Neural cell (in vitro differentiated cells): Measurements from ENCODE around the gene MRRF. TPM values are rescaled to one million over a fixed set of nuclear protein-coding genes. Genes with fewer than 3 reads are reported as not detected.

Experiments used
- H2AFZ ChIP-seq: fragments of 200-600, 300-800 bp; sonication (generic), shearing (Covaris generic); 2 replicates; pipeline ENCODE4 v1.6.0; 2014; ENCODE audit warnings: low read depth, mild to moderate bottlenecking, antibody characterized with exemption, low read length, moderate library complexity
- H3F3A ChIP-seq: fragments of 200-600 bp; shearing (Covaris generic); 2 replicates; pipeline ENCODE4 v1.6.1; 2016; ENCODE audit warnings: mild to moderate bottlenecking, moderate library complexity, mixed read lengths, antibody characterized with exemption, low read length; ENCODE audit not compliant: insufficient read depth, poor library complexity, severe bottlenecking
- H3K27ac ChIP-seq: fragments of 200-600, 300-800 bp; sonication (generic), shearing (Covaris generic); 2 replicates; pipeline ENCODE4 v1.5.1; 2014; ENCODE audit warnings: mild to moderate bottlenecking, low read length, moderate library complexity
- H3K27me3 ChIP-seq: fragments of 300-800, 200-600 bp; sonication (generic), shearing (Covaris generic); 2 replicates; pipeline ENCODE4 v1.6.0; 2014; ENCODE audit warnings: mild to moderate bottlenecking, low read depth, low read length, moderate library complexity; ENCODE audit not compliant: insufficient read depth
- H3K36me3 ChIP-seq: fragments of 300-800, 200-600 bp; sonication (generic), shearing (Covaris generic); 2 replicates; pipeline ENCODE4 v1.5.1; 2014; ENCODE audit warnings: mild to moderate bottlenecking, antibody characterized with exemption, low read length, moderate library complexity; ENCODE audit not compliant: insufficient read depth
- H3K4me2 ChIP-seq: fragments of 300-800, 200-600 bp; sonication (generic), shearing (Covaris generic); 2 replicates; pipeline ENCODE4 v1.6.0; 2014; ENCODE audit warnings: mild to moderate bottlenecking, low read length
- H3K4me3 ChIP-seq: fragments of 300-800, 200-600 bp; sonication (generic), shearing (Covaris generic); 2 replicates; pipeline ENCODE4 v1.5.1; 2014; ENCODE audit warnings: mild to moderate bottlenecking, low read length, moderate library complexity
- H3K79me2 ChIP-seq: fragments of 200-600 bp; shearing (Covaris generic); replicated peaks from 2 replicates; pipeline ENCODE4 v1.6.0; 2014; ENCODE audit warnings: mild to moderate bottlenecking, low read length, moderate library complexity; ENCODE audit not compliant: insufficient read depth
- H3K9ac ChIP-seq: fragments of 300-800, 200-600 bp; sonication (generic), shearing (Covaris generic); 2 replicates; pipeline ENCODE4 v1.6.1; 2016; ENCODE audit warnings: mild to moderate bottlenecking, low read length, mixed read lengths
- H3K9me2 ChIP-seq: fragments of 200-600 bp; shearing (Covaris generic); 2 replicates; pipeline ENCODE4 v1.6.1; 2016; ENCODE audit warnings: mild to moderate bottlenecking, low read length, mixed read lengths; ENCODE audit not compliant: insufficient read depth
- H3K9me3 ChIP-seq: fragments of 200-600, 300-800 bp; sonication (generic), shearing (Covaris generic); 2 replicates; pipeline ENCODE4 v1.6.1; 2016; ENCODE audit warnings: mild to moderate bottlenecking, mixed run types, low read length, moderate library complexity, mixed read lengths
- H4K20me1 ChIP-seq: fragments of 200-600 bp; shearing (Covaris generic); 2 replicates; pipeline ENCODE4 v1.6.1; 2016; ENCODE audit warnings: mild to moderate bottlenecking, mixed run types; ENCODE audit not compliant: insufficient read depth
- CTCF ChIP-seq: fragments of 450-650 bp; IDR thresholded peaks from 2 replicates; pipeline ENCODE4 v1.5.1; 2014; ENCODE audit warnings: antibody characterized with exemption, mild to moderate bottlenecking, moderate library complexity; ENCODE audit not compliant: poor library complexity, severe bottlenecking
- EP300 ChIP-seq: fragments of 450-650 bp; conservative IDR thresholded peaks from 2 replicates; pipeline ENCODE4 v1.6.1; 2014; ENCODE audit warnings: antibody characterized with exemption, mild to moderate bottlenecking, moderate library complexity; ENCODE audit not compliant: poor library complexity, severe bottlenecking
- EZH2 ChIP-seq: fragments of 200-600, 300-800 bp; shearing (Covaris generic), sonication (generic); IDR thresholded peaks from 2 replicates; pipeline ENCODE4 v1.6.1; 2014; ENCODE audit warnings: antibody characterized with exemption, low read length, borderline replicate concordance, mild to moderate bottlenecking; ENCODE audit not compliant: insufficient read depth, poor library complexity, severe bottlenecking
- MXI1 ChIP-seq: fragments of 450-650 bp; conservative IDR thresholded peaks from 2 replicates; pipeline ENCODE4 v1.6.1; 2014; ENCODE audit warnings: antibody characterized with exemption, mild to moderate bottlenecking; ENCODE audit not compliant: poor library complexity, severe bottlenecking
- POLR2AphosphoS5 ChIP-seq: IDR thresholded peaks from 2 replicates; pipeline ENCODE4 v1.6.1; 2012
- RAD21 ChIP-seq: fragments of 450-650 bp; conservative IDR thresholded peaks from 2 replicates; pipeline ENCODE4 v1.6.1; 2014; ENCODE audit warnings: antibody characterized with exemption, mild to moderate bottlenecking, moderate library complexity
- SMC3 ChIP-seq: fragments of 450-650 bp; conservative IDR thresholded peaks from 2 replicates; pipeline ENCODE4 v1.6.1; 2014; ENCODE audit warnings: antibody characterized with exemption, mild to moderate bottlenecking, moderate library complexity; ENCODE audit not compliant: poor library complexity
- TAF1 ChIP-seq: IDR thresholded peaks from 2 replicates; pipeline ENCODE4 v1.6.1; 2012; ENCODE audit warnings: low read depth
- polyA plus RNA-seq: library from polyadenylated mRNA; depleted of rRNA; stranded (reverse); fragments of >200 nt; gene quantifications from 2 replicates; pipeline ENCODE4 v1.2.3, GENCODE V29; 2014
- TF ChIP-seq, protein P1 (sequence below): IDR thresholded peaks from 2 replicates; pipeline ENCODE4 v1.6.1; 2012; ENCODE audit warnings: borderline replicate concordance

MRRF gene
- polyA plus RNA-seq, 1 donor from 2014 or later = 40.7 TPM

DNA sequence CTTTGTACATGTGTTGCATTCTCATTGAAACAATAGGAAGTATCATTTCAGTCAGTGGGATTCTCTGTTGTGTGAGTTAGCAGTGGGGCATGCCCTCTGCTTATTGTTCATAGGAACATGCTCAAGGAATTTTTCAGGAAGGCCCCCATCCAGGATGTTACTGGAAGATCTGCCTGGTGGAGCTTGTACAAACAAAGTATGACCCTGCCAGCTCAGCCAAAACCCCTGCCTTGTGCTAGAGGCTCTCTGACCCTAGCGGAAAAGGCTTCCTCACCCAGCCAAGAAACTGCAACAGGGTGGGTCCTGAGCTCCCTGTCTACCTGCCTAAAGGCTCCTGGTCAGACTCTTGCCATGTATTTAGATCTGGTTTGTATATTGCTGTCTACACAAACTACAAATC, 43.2 kb downstream of the MRRF start:
- no peaks in the 10 kb centered on the region for H3F3A ChIP-seq

GRCh38 chr9:122309861-122310260, 45.2 kb downstream of the MRRF start:
- no peak overlapping the region for H3K4me3 ChIP-seq
- H3F3A ChIP-seq = no peaks in the 10 kb centered on the region
- H3K4me2 ChIP-seq = no peak overlapping the region
- H3K27me3 ChIP-seq = no peaks in the 10 kb centered on the region
- no peak overlapping the region for H3K9ac ChIP-seq
- H3K9me2 ChIP-seq = no peaks in the 10 kb centered on the region
- no peaks in the 10 kb centered on the region for H3K79me2 ChIP-seq
- H4K20me1 ChIP-seq = no peaks in the 10 kb centered on the region
- no peak overlapping the region for H3K27ac ChIP-seq
- H3K36me3 ChIP-seq = peaks cover 8% of the 10 kb centered on the region
- no peak overlapping the region for H2AFZ ChIP-seq
- TF ChIP-seq TAF1 (no peak), POLR2AphosphoS5 (no peak), CTCF (no peak), RAD21 (no peak), EP300 (no peak), EZH2 (no peak), MXI1 (no peak), SMC3 (no peak)
- TF ChIP-seq, protein P1, sequence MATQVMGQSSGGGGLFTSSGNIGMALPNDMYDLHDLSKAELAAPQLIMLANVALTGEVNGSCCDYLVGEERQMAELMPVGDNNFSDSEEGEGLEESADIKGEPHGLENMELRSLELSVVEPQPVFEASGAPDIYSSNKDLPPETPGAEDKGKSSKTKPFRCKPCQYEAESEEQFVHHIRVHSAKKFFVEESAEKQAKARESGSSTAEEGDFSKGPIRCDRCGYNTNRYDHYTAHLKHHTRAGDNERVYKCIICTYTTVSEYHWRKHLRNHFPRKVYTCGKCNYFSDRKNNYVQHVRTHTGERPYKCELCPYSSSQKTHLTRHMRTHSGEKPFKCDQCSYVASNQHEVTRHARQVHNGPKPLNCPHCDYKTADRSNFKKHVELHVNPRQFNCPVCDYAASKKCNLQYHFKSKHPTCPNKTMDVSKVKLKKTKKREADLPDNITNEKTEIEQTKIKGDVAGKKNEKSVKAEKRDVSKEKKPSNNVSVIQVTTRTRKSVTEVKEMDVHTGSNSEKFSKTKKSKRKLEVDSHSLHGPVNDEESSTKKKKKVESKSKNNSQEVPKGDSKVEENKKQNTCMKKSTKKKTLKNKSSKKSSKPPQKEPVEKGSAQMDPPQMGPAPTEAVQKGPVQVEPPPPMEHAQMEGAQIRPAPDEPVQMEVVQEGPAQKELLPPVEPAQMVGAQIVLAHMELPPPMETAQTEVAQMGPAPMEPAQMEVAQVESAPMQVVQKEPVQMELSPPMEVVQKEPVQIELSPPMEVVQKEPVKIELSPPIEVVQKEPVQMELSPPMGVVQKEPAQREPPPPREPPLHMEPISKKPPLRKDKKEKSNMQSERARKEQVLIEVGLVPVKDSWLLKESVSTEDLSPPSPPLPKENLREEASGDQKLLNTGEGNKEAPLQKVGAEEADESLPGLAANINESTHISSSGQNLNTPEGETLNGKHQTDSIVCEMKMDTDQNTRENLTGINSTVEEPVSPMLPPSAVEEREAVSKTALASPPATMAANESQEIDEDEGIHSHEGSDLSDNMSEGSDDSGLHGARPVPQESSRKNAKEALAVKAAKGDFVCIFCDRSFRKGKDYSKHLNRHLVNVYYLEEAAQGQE = no peak
- H3K9me3 ChIP-seq = no peaks in the 10 kb centered on the region

More for the DNA sequence above, 43.2 kb downstream of the MRRF start:
- H3K27ac ChIP-seq = no peak overlapping the region
- H3K9me3 ChIP-seq = no peaks in the 10 kb centered on the region
- no peaks in the 10 kb centered on the region for H3K27me3 ChIP-seq
- H3K36me3 ChIP-seq = peaks cover 1% of the 10 kb centered on the region
- H3K4me2 ChIP-seq = no peak overlapping the region
- no peaks in the 10 kb centered on the region for H3K79me2 ChIP-seq
- no peak overlapping the region for H3K9ac ChIP-seq
- H4K20me1 ChIP-seq = no peaks in the 10 kb centered on the region
- no peak for TF ChIP-seq POLR2AphosphoS5
- no peak for TF ChIP-seq SMC3
- TF ChIP-seq, protein P1 = no peak
- TF ChIP-seq MXI1 = no peak
- no peak for TF ChIP-seq EZH2
- TF ChIP-seq EP300 = no peak
- TF ChIP-seq TAF1 = no peak
- TF ChIP-seq RAD21 = no peak
- no peak for TF ChIP-seq CTCF
- no peak overlapping the region for H2AFZ ChIP-seq
- no peak overlapping the region for H3K4me3 ChIP-seq
- no peaks in the 10 kb centered on the region for H3K9me2 ChIP-seq
